Muscle of leg (tissue), 11 donors: ENCODE measurements around the gene RNF223. TPM values are rescaled to one million over a fixed set of nuclear protein-coding genes. Genes with fewer than 3 reads are reported as not detected.

Experiments used
- DNase-seq: peaks from one replicate; pipeline ENCODE4 v3.0.0; 2013
- H3K27ac ChIP-seq: one replicate; pipeline ENCODE4 v1.5.1; 2013; ENCODE audit warnings: mild to moderate bottlenecking, low read length, control low read depth
- H3K27me3 ChIP-seq: one replicate; pipeline ENCODE4 v1.6.1; 2013; ENCODE audit warnings: low read length; ENCODE audit not compliant: control insufficient read depth, insufficient read depth
- H3K36me3 ChIP-seq: one replicate; pipeline ENCODE4 v1.6.1; 2013; ENCODE audit warnings: low read length; ENCODE audit not compliant: control insufficient read depth, insufficient read depth
- H3K4me1 ChIP-seq: one replicate; pipeline ENCODE4 v1.6.1; 2013; ENCODE audit warnings: low read length; ENCODE audit not compliant: control insufficient read depth, insufficient read depth
- H3K4me3 ChIP-seq: one replicate; pipeline ENCODE4 v1.5.1; 2013; ENCODE audit warnings: low read length, control low read depth
- H3K9me3 ChIP-seq: replicated peaks from 2 replicates; pipeline ENCODE4 v1.6.1; 2013; ENCODE audit warnings: low read depth, low read length; ENCODE audit not compliant: control insufficient read depth
- WGBS: methylation state at CpG from one replicate; pipeline ENCODE4 v1.1.5; 2013; ENCODE audit warnings: missing lambda C conversion rate; ENCODE audit not compliant: insufficient coverage; 5-methylcytosine and 5-hydroxymethylcytosine counted together
- polyA plus RNA-seq, 8 donors: library from polyadenylated mRNA; unstranded; fragments of 120-200 nt; gene quantifications; one replicate each; pipeline versions ENCODE4 v1.2.1 to v1.2.3, GENCODE V29; 2013; ENCODE audit warnings: inconsistent platforms in 1 of 8, low replicate concordance in 1 of 8; ENCODE audit not compliant: insufficient read length in 8 of 8, insufficient read depth in 1 of 8
- total RNA-seq: library from RNA; stranded (reverse); fragments of 120-200 nt; gene quantifications from one replicate; pipeline ENCODE4 v1.2.4, GENCODE V29; 2013

RNF223 gene
- total and polyA plus RNA-seq, 9 donors = 0.08 to 0.23 (median 0.09) TPM; not detected in 2

GRCh38 chr1:1025730-1026129 is 48.4 kb downstream of the RNF223 start:
- Histone ChIP-seq H3K27me3 (peaks cover 5% of the 10 kb centered on the region), H3K27ac (no peak overlapping the region), H3K4me3 (no peak overlapping the region), H3K36me3 (peaks cover 8% of the 10 kb centered on the region), H3K4me1 (peaks cover 60% of the 10 kb centered on the region), H3K9me3 (no peaks in the 10 kb centered on the region)
- no CpG with 5 or more reads among the region's 10 CpGs for WGBS
- DNase-seq = peak; percentile 14

DNA sequence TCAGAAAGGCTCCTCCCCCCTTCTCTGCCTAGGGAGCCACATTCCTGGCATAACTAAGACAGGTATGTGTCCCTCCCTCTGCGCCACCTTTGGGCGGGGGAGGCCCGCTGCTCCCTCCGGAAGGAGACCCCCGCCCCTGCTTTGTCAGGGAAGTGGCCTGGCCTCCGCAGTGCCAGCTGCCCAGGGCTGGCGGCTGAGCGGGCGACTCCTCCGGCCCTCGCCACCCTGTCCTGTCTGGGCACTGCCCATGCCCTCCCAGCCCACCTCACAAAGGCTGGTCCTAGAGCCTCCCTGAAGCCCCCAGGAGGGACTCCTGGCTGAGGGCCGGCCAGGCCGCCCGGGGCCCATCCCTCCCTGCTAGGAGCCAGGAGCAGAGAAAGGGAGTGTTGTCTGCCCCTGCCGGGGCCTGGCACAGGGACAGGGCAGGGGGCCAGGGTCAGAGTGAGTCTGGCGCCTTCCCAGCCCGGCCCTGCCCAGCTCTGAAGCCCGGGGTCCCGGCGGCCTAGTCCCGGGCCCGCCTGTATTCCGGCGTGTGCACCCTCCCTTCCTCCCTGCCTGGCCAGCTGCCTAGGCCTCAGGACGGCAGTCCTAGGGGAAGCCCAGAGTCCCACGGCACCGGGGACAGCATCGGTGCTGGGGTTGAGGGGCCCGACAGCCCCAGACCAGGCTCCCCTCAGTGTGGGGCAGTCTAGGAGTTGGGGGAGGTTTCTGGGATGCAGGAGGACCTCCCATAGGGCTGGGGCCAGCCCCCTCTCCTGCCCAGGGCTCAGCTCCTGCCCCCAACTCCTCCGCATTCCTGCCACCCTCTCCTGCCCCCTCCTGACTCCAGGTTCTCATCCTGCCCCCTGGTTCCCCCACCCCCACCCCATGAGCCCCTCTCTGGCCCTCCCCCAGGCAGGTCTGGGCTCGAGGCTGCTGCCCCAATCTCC is 49.1 kb downstream of the RNF223 start:
- no peak overlapping the region for H3K4me3 ChIP-seq
- no peaks in the 10 kb centered on the region for H3K9me3 ChIP-seq
- no peak overlapping the region for H3K27ac ChIP-seq
- 52% methylated on average over 12 of the region's 31 CpGs for WGBS
- DNase-seq = peak; percentile 13
- peaks cover 8% of the 10 kb centered on the region for H3K36me3 ChIP-seq
- peaks cover 5% of the 10 kb centered on the region for H3K27me3 ChIP-seq
- H3K4me1 ChIP-seq = peaks cover 61% of the 10 kb centered on the region

GRCh38 chr1:1024149-1024770 is 49.8 kb downstream of the RNF223 start:
- Histone ChIP-seq H3K27me3 (peaks cover 5% of the 10 kb centered on the region), H3K36me3 (peaks cover 8% of the 10 kb centered on the region), H3K4me3 (no peak overlapping the region), H3K27ac (no peak overlapping the region), H3K9me3 (no peaks in the 10 kb centered on the region), H3K4me1 (peaks cover 61% of the 10 kb centered on the region)
- DNase-seq = no peak
- 83% methylated on average over 9 of the region's 9 CpGs for WGBS

DNA sequence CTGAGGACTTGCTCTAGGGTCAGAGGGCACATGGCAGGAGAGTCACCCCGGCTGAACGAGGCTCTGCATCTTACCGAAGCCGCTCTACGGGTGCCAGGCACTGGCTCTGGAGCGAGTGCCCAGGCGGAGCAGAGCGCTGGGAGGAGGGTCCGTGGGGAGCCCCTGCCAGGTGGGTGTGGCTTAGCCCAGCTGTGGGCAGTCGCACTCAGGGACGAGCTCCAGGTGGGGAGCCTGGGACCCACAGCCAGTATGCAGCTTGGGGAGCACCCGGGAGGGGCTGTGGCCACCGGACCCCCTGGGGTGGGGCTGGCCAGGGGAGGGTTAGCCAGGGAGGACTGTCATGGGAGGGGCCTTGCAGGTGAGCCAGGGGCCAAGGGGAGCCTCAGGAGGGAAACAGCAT is 50.4 kb downstream of the RNF223 start:
- Histone ChIP-seq H3K27ac (no peak overlapping the region), H3K4me1 (peaks cover 64% of the 10 kb centered on the region)
- 60% methylated on average over 11 of the region's 13 CpGs for WGBS

GRCh38 chr1:1022302-1023009 is 51.6 kb downstream of the RNF223 start:
- H3K27me3 ChIP-seq = peaks cover 3% of the 10 kb centered on the region
- no peak overlapping the region for H3K27ac ChIP-seq
- WGBS = 64% methylated on average over 22 of the region's 27 CpGs
- H3K9me3 ChIP-seq = no peaks in the 10 kb centered on the region
- H3K4me3 ChIP-seq = no peak overlapping the region
- H3K4me1 ChIP-seq = peaks cover 64% of the 10 kb centered on the region
- H3K36me3 ChIP-seq = peaks cover 5% of the 10 kb centered on the region
- DNase-seq = peak; percentile 34

More for the DNA sequence above, 50.4 kb downstream of the RNF223 start:
- Histone ChIP-seq H3K4me3 (no peak overlapping the region), H3K9me3 (no peaks in the 10 kb centered on the region), H3K36me3 (peaks cover 8% of the 10 kb centered on the region), H3K27me3 (peaks cover 5% of the 10 kb centered on the region)
- no peak for DNase-seq

GRCh38 chr1:1021920-1022259 is 52.2 kb downstream of the RNF223 start:
- H3K4me3 ChIP-seq = no peak overlapping the region
- peaks cover 5% of the 10 kb centered on the region for H3K36me3 ChIP-seq
- H3K9me3 ChIP-seq = no peaks in the 10 kb centered on the region
- DNase-seq = peak; percentile 14
- peaks cover 63% of the 10 kb centered on the region for H3K4me1 ChIP-seq
- WGBS = 87% methylated on average over 4 of the region's 10 CpGs
- H3K27me3 ChIP-seq = peaks cover 3% of the 10 kb centered on the region
- no peak overlapping the region for H3K27ac ChIP-seq

DNA sequence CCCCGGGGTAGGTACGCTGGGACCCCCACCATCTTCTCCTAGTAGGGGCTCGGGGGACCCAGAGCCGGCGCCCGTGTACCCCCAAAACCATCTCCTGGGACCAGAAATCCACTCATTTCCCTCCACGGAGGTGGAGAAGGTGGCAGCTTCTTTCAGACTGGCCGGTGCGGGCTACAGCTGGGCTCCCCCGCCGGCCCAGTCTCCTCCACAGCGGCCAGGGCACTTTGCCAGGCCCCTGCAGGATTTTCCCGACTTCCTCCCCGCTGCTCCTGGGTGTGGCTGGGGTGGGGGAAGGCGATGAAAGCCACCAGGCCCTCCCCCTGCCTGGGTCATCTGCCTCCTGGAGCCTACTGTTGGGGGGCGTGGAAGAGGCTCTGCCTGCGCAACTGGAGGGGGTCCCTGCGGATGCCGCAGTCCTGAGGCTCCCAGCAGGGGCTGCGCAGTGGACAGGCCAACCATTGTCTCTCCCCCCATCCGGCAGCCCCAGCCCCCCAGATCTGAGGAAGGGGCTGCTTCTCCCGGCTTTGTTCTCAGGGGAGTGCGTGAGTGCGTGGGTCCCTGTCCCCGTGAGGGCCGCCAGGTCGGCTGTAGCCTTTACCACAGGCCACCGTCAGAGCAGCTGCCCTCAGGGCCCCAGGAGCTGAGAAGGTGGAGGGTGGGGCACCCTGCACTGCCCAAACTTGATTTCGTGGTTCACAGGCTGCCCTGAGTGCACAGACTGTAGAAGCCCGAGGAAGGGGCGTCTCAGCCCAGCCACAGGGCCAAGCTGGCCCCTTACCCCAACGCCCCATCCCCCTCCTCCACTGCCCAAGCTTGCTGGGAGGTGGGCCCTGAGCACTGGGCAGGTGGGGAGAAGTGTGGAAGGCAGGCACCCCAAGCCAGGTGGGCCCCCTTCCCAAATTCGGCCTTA is 52.8 kb downstream of the RNF223 start:
- Histone ChIP-seq H3K4me3 (peak overlapping the region; percentile 45), H3K27ac (peak overlapping the region; percentile 29), H3K4me1 (peaks cover 57% of the 10 kb centered on the region), H3K9me3 (no peaks in the 10 kb centered on the region), H3K36me3 (peaks cover 5% of the 10 kb centered on the region), H3K27me3 (peaks cover 3% of the 10 kb centered on the region)
- WGBS = 0% methylated on average over 2 of the region's 33 CpGs
- DNase-seq = peak; percentile 84

Other genes with a start within 250 kb of the RNF223 start
- gene SAMD11, start 150.4 kb downstream of the RNF223 start, total RNA-seq = 8.1 TPM
- 1 to 10 TPM; 2.4 to 9.2 (median 6.2) TPM for gene SAMD11, start 150.4 kb downstream of the RNF223 start, polyA plus RNA-seq
- 41.8 TPM for gene NOC2L, start 115.0 kb downstream of the RNF223 start, total RNA-seq
- 10 to 100 TPM; 39.8 to 49.9 (median 45.8) TPM for gene NOC2L, start 115.0 kb downstream of the RNF223 start, polyA plus RNA-seq
- gene KLHL17, start 113.7 kb downstream of the RNF223 start, total RNA-seq = 3.9 TPM
- gene KLHL17, start 113.7 kb downstream of the RNF223 start, polyA plus RNA-seq = 1 to 10 TPM; 4.6 to 8.1 (median 6.2) TPM
- gene PLEKHN1, start 107.8 kb downstream of the RNF223 start, total RNA-seq = not detected
- gene PLEKHN1, start 107.8 kb downstream of the RNF223 start, polyA plus RNA-seq = 1 to 10 TPM in 1 of 8 donors, under 1 TPM in 2, not detected in 5; 0.14 to 1.3 (median 0.53) TPM
- gene PERM1, start 92.2 kb downstream of the RNF223 start, total RNA-seq = 3.1 TPM
- gene PERM1, start 92.2 kb downstream of the RNF223 start, polyA plus RNA-seq = 1 to 10 TPM in 7 of 8 donors, under 1 TPM in 1; 0.86 to 2.5 (median 1.8) TPM
- gene HES4, start 74.2 kb downstream of the RNF223 start, total RNA-seq = 39.4 TPM
- gene HES4, start 74.2 kb downstream of the RNF223 start, polyA plus RNA-seq = 10 to 100 TPM; 14.4 to 31.3 (median 19.4) TPM
- gene ISG15, start 60.8 kb downstream of the RNF223 start, total RNA-seq = 18.8 TPM
- 10 to 100 TPM in 5 of 8 donors, 1 to 10 TPM in 3; 8.2 to 14.3 (median 12.3) TPM for gene ISG15, start 60.8 kb downstream of the RNF223 start, polyA plus RNA-seq
- gene AGRN, start 54.2 kb downstream of the RNF223 start, total RNA-seq = 16.0 TPM
- gene AGRN, start 54.2 kb downstream of the RNF223 start, polyA plus RNA-seq = 10 to 100 TPM; 35.9 to 92.0 (median 58.4) TPM
- gene C1orf159, start 41.8 kb upstream of the RNF223 start, total RNA-seq = 4.5 TPM
- gene C1orf159, start 41.8 kb upstream of the RNF223 start, polyA plus RNA-seq = 1 to 10 TPM; 4.5 to 8.4 (median 6.7) TPM
- 0.09 TPM for gene TTLL10, start 99.6 kb upstream of the RNF223 start, total RNA-seq
- gene TTLL10, start 99.6 kb upstream of the RNF223 start, polyA plus RNA-seq = under 1 TPM in 7 of 8 donors, not detected in 1; 0.11 to 0.59 (median 0.37) TPM
- gene TNFRSF18, start 132.3 kb upstream of the RNF223 start, total RNA-seq = 2.7 TPM
- 1 to 10 TPM; 1.8 to 7.4 (median 3.3) TPM for gene TNFRSF18, start 132.3 kb upstream of the RNF223 start, polyA plus RNA-seq
- gene TNFRSF4, start 139.8 kb upstream of the RNF223 start, total RNA-seq = 3.2 TPM
- 1 to 10 TPM; 1.5 to 3.3 (median 2.0) TPM for gene TNFRSF4, start 139.8 kb upstream of the RNF223 start, polyA plus RNA-seq
- gene SDF4, start 157.7 kb upstream of the RNF223 start, total RNA-seq = 57.2 TPM
- gene SDF4, start 157.7 kb upstream of the RNF223 start, polyA plus RNA-seq = 100 to 1,000 TPM in 4 of 8 donors, 10 to 100 TPM in 4; 87.5 to 117 (median 99.6) TPM
- 19.2 TPM for gene B3GALT6, start 157.9 kb upstream of the RNF223 start, total RNA-seq
- gene B3GALT6, start 157.9 kb upstream of the RNF223 start, polyA plus RNA-seq = 10 to 100 TPM; 19.0 to 22.8 (median 21.4) TPM
- 8.2 TPM for gene C1QTNF12, start 172.4 kb upstream of the RNF223 start, total RNA-seq
- gene C1QTNF12, start 172.4 kb upstream of the RNF223 start, polyA plus RNA-seq = 1 to 10 TPM; 1.9 to 8.7 (median 4.5) TPM
- 29.6 TPM for gene UBE2J2, start 199.5 kb upstream of the RNF223 start, total RNA-seq
- 10 to 100 TPM; 36.0 to 48.3 (median 41.5) TPM for gene UBE2J2, start 199.5 kb upstream of the RNF223 start, polyA plus RNA-seq
- 2.9 TPM for gene SCNN1D, start 206.1 kb upstream of the RNF223 start, total RNA-seq
- gene SCNN1D, start 206.1 kb upstream of the RNF223 start, polyA plus RNA-seq = 1 to 10 TPM; 2.9 to 8.5 (median 4.8) TPM
- 29.0 TPM for gene ACAP3, start 233.6 kb upstream of the RNF223 start, total RNA-seq
- gene ACAP3, start 233.6 kb upstream of the RNF223 start, polyA plus RNA-seq = 10 to 100 TPM; 28.2 to 63.5 (median 52.3) TPM
- gene PUSL1, start 234.3 kb upstream of the RNF223 start, total RNA-seq = 7.8 TPM
- gene PUSL1, start 234.3 kb upstream of the RNF223 start, polyA plus RNA-seq = 1 to 10 TPM; 6.1 to 8.6 (median 7.2) TPM